Cerebellar nuclear complex (tissue), 1 donor: Measurements from ENCODE around the gene CDKAL1.
"Not testable (repeated sequence)": the region's sequence is repeated elsewhere in the genome, so short reads cannot be mapped to it uniquely, and the experiment has no call there.

Experiments
- DNase-seq, 2 experiments: peaks; one replicate each; lab custom pipeline; 2025; lab: John Stamatoyannopoulos, UW

CDKAL1 gene

DNA sequence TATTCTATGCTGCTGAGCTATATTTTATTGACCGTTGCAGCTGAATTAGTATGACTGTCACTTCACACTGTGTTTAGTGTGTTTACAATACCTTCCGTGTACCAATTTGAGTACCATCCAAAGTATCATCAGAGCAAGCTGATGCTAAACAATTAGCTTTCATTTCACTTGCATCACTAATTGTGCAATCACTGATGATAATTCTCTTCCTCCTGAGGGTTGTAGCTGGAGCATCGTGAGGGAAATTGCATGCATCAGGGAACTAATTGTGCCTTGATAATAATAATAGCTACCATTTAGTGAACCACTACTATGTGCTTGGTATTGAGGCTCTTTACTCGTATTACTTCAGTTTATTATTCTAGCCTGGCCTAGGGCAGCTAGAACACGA lies 674.5 kb downstream of the CDKAL1 start:
- no peak for DNase-seq

DNA sequence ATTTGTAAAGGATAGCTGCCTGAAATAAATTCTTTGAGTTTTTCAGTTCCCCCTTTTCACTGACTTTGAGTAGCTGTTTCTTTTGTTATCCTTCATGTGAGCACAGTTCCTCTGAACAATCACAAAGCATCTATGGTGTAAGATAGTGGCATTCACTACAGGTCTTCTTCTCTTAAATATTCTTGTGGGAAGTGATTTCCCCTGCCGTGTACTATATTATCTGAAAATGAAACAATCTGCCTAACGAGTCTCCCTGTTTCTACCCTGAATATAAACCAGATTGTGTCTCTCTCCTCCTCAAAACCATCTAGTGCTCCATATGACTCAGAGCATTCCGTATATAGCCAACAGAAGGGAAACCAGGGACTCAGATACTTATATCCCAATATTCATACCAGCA lies 679.2 kb downstream of the CDKAL1 start:
- no peak for DNase-seq

DNA sequence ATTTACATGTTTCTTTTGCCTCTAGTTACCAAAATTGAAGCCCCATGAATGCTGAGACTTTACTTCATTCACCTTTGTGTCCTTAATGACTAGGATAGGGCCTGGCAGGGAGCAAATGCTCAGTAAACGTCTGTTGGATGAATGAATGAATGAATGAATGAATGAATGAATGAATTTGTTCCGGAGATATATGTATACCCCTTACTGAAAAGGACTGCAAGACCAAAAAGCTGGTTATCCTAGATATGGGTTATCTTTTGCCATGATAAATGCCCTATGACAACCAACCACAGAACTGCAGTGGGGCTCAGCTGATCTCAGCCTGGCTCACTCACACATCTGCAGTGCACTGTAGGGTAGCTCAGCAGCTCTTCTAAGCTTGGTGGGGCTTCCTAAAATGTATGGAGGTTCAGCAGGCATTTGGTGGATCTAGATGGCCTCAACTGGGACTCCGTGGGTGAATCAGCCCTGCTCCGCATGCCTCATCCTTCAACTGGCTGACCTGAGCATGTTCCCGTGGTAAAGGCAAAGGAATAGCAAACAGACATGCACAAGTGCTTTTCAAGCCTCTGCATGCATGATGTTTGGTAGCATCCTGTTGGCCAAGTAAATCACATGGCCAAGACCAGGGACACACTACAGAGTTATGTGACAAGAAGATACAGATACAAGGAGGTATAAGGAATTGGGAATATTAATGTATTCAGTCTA lies 680.6 kb downstream of the CDKAL1 start:
- no peak for DNase-seq

GRCh38 chr6:21219241-21219640 lies 685.0 kb downstream of the CDKAL1 start:
- no peak for DNase-seq

DNA sequence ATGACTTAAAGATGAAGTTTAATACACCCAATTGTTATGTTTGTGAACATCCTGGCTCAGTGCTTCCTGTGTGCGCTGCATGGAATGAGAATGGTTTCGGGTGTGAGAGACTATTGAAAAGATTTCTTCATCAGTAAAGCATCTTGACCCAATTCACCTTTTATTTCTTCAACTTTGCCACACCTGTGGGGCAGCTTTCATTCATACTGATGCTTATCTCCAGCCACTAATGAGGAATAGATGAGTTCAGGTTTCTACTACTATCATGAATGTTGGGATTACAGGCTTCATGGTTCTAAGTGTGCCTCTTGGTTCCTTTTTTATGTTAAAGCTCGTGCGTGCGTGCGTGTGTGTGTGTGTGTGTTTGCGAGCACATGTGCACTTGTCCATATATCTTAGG lies 685.6 kb downstream of the CDKAL1 start:
- DNase-seq: no peak

- DNase-seq: no peak
Measured at GRCh38 chr6:21220271-21220987, 686.2 kb downstream of the CDKAL1 start.

DNA sequence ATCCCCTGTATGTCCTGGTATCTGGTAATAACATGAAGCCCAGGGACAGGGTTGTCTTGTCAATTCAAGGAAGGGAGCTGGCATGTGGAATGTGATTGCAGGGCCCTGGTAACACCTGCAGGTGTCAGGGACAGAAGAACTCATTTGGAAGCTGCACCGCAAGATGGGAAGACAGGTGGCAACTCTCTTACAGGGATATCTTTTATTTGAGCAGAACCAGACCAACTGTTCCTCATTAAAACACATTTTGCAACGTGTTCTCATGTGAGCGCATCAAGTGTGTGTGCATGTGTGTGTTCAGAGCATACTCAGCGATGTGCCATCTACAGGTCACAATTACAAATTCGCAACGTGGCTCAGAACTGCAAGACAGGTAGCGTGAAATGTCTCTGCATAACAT lies 688.4 kb downstream of the CDKAL1 start:
- no peak for DNase-seq

GRCh38 chr6:21225912-21226311 lies 691.7 kb downstream of the CDKAL1 start:
- no peak for DNase-seq

DNA sequence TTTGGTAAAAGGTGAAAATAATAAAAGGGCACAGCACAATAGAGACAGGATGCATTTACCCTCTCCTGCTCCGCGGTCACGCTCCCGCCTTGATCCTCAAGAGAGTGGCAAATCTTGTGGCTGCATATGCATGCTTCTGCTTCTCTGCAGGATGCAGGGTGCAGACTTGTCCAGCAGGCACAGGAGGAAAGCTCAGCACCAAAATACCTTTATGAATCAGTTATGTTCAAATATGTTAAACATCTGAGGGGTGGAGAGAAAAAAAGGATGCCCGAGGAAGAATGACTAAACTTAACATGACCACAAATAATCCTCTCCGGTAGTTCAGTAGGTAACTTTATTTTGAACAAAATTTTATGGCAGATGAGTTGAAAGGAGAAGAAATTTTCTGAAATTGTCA lies 693.2 kb downstream of the CDKAL1 start:
- DNase-seq: no peak

GRCh38 chr6:21228411-21228810 lies 694.2 kb downstream of the CDKAL1 start:
- no peak for DNase-seq

DNA sequence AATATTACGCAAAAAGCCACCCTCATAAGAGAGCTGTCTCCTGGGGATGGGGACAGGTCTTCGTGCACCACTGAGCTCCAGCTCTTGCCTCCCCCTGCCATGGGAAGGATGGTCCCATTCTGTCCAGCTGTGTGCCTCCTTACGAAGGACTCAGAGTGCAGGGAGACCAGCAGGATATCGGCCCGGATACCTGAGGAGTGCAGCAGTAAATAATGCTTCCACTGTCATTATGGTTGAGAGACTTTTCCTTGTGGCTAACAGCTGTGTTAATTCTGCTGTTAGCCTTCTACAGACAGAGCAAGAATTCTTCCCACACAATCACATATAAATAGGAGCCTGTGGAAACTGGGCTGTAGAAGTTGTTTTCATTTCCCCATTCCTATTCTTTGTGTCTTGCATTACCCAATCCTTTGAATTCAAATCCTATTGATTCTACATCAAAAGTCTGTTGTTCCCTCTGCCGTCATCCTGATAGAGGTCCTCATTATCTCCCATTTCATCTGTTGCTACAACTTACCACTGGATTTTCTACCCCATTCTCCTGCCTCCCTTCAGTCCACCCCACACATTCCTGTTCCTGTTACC lies 694.7 kb downstream of the CDKAL1 start:
- no peak for DNase-seq

DNA sequence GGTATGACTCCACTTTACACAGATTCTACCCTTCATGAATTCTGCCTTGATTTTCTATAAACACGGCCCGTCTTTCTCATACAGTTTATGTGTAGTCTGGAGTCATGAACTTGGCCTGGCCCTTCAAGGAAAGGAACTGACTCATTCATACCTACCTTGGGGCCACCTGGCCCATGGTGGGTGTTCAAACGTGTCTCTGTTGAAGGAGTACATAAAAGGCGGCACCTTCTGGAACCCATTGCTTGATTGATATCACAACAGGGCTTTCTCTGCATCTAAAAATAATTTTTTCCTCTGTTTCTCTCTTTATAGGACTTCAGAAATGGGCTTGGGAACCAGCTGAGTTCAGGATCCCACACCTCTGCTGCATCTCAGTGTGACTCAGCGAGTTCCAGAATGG lies 696.3 kb downstream of the CDKAL1 start:
- no peak for DNase-seq

GRCh38 chr6:21235162-21235561 lies 700.9 kb downstream of the CDKAL1 start:
- no peak for DNase-seq

DNA sequence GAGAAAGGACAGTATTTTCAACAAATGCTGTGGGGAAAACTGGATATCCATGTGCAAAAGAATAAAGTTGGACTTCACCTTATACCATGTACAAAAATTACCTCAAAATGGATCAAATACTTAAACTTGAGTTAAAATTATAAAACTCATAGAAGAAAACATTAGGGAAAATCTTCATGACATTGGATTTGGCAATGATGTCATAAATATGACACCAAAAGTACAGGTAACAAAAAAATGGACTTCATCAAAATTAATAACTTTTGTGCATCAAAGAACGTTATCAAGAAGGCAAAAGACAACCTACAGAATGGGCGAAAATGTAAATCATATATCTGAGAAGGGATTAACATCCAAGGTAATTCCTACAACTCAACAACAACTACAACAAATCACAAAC lies 704.0 kb downstream of the CDKAL1 start:
- DNase-seq: no peak

DNA sequence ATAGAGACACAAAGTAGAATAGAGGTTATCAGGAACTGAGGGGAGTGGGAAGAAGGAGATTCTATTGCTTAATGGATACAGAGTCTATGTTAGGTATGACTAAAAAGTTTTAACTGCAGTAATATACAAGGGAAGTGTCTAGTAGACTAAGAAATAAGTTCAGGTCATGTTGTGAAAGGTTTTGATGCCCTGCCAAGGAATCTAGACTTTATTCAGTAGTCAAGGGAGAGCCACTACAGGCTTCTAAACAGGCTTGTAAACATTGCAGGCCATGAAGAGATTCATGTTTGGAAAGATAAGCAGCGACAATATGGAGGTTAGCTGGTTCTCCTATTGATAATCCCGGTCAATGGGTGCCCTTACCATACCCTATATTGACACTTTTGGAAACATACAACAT lies 706.5 kb downstream of the CDKAL1 start:
- DNase-seq: no peak

- no peak for DNase-seq
Measured at GRCh38 chr6:21241231-21242130, 707.2 kb downstream of the CDKAL1 start.

DNA sequence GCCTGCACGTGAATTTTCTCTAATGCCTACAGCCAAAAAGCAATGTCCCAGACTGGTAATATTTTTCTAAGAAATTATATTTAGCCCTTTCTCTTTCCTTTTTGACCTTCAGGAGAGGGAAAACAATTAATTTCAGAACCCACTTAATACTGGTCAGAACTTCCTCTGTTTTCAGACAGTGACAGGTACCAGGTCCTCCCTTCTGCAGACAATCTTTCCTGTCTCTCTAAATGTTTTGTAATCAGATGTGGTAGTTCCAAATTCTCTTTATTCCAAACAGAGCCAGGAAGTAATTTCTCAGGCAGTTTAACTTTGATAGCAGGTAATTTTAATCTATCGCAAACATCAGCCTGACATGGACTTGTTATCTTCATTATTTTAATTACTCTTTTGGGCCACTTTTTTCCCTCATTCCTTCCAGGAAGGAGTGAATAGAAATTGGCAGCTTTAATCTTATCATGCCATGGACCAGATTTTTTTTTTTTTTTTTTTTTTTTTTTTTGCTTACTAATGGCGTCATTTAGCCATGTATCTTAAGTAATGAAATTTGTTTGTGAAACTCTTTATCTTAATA lies 710.7 kb downstream of the CDKAL1 start:
- no peak for DNase-seq

DNA sequence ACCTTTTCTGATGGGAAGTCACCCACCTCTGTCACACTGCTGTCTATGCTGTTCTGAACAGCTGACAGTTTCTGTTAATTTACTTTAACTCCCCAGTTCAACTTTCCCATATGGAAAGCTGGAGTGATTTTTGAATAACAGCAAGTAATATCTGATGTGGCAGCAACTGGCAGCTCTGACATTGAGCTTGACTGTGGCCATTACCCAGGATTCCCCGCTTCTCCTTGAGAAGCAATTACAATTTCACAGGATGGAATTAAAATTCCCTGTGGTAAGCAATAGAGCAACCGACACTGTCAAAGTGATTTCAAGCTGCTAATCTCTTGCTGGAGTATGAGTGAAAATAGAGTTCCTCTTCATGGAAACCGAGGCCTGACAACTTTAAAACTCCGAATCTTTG lies 711.2 kb downstream of the CDKAL1 start:
- DNase-seq: no peak

DNA sequence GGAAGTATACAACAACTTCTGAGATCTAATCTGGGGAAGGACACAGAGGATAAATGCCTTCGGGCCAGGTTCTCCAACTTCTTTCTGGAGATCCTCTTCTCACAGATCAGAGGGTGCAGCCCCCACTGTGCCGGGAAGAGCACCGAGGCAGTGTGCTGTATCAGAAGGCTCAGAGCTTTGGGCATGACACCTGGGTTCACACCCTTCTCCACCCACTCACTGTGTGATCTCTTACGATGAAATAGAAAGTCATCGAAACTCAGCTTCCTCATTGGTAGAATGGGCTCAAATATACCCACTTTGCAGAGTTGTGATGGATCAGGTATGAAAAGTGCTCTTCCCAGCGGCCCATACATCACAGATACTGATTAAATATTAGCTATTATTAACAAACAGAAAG lies 711.8 kb downstream of the CDKAL1 start:
- no peak for DNase-seq

GRCh38 chr6:21254460-21254859 lies 720.2 kb downstream of the CDKAL1 start:
- not testable (repeated sequence) for DNase-seq

DNA sequence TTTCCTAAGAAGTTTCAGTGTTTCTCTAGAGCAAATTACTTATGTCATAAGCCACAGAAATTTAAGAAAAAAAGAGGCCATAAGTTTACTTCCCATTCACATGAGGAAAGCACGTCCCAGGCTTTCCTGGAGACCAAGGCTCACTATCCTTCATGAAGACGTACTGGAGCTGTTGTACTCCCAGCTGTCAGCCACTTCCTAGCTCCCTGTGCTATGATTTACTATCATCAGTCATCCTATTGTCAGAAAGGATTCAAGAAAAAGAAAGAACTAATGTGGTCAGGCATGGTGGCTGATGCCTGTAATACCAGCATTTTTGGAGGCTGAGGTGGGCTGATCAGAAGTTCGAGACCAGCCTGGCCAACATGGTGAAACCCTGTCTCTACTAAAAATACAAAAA lies 721.9 kb downstream of the CDKAL1 start:
- no peak for DNase-seq

DNA sequence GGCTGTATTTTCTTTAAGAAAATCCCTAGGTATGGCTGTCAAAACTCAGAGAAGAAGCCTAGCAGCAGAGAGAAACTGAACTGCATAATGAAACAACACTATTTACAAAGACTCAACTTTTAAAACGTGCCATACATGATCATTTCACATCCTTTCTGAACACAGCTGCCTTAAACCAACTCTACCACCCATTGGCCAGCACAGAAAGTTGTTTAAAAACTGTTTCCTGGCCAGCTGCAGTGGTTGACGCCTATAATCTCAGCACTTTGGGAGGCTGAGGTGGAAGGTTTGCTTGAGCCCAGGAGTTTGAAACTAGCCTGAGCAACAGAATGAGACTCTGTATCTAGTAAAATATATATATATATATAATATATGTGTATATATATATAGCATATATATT lies 722.9 kb downstream of the CDKAL1 start:
- DNase-seq: no peak
